ENCODE measurements around the gene ABCG1.

The ABCG1 gene

GRCh38 chr21:42319851-42320572 is 101.1 kb downstream of the ABCG1 start:
- no peak overlapping the region for H3K27ac ChIP-seq (ENCODE audit: insufficient read depth, low read depth, low read length, poor library complexity, severe bottlenecking)
- H3K27me3 ChIP-seq (ENCODE audit: control insufficient read depth, insufficient read depth, low read length, poor library complexity, severe bottlenecking), result no peaks in the 10 kb centered on the region
- peaks cover 19% of the 10 kb centered on the region for H3K4me1 ChIP-seq (ENCODE audit: control insufficient read depth, insufficient read depth, low read length)
- WGBS, 2 experiments, result 88 to 90% methylated on average over 17 of the region's 17 CpGs
- no peak overlapping the region for H3K4me3 ChIP-seq (ENCODE audit: insufficient read depth, low read depth, low read length)
- no peaks in the 10 kb centered on the region for H3K9me3 ChIP-seq (ENCODE audit: control insufficient read depth, low read length)
- H3K36me3 ChIP-seq (ENCODE audit: control insufficient read depth, insufficient read depth, low read length), result no peaks in the 10 kb centered on the region

- Histone ChIP-seq H3K36me3 (ENCODE audit: control insufficient read depth, insufficient read depth, low read length) (no peaks in the 10 kb centered on the region), H3K9me3 (ENCODE audit: control insufficient read depth, low read length) (no peaks in the 10 kb centered on the region), H3K27me3 (ENCODE audit: control insufficient read depth, insufficient read depth, low read length, poor library complexity, severe bottlenecking) (no peaks in the 10 kb centered on the region), H3K4me3 (ENCODE audit: insufficient read depth, low read depth, low read length) (no peak overlapping the region), H3K27ac (ENCODE audit: insufficient read depth, low read depth, low read length, poor library complexity, severe bottlenecking) (no peak overlapping the region), H3K4me1 (ENCODE audit: control insufficient read depth, insufficient read depth, low read length) (peaks cover 12% of the 10 kb centered on the region)
- WGBS, 2 experiments, result 90 to 94% methylated on average over 8 of the region's 8 CpGs
Observed at GRCh38 chr21:42320791-42321190, 101.9 kb downstream of the ABCG1 start.

- Histone ChIP-seq H3K27me3 (ENCODE audit: control insufficient read depth, insufficient read depth, low read length, poor library complexity, severe bottlenecking) (no peaks in the 10 kb centered on the region), H3K4me1 (ENCODE audit: control insufficient read depth, insufficient read depth, low read length) (peaks cover 10% of the 10 kb centered on the region), H3K4me3 (ENCODE audit: insufficient read depth, low read depth, low read length) (no peak overlapping the region), H3K9me3 (ENCODE audit: control insufficient read depth, low read length) (no peaks in the 10 kb centered on the region), H3K27ac (ENCODE audit: insufficient read depth, low read depth, low read length, poor library complexity, severe bottlenecking) (no peak overlapping the region), H3K36me3 (ENCODE audit: control insufficient read depth, insufficient read depth, low read length) (no peaks in the 10 kb centered on the region)
- WGBS, 2 experiments, result 91 to 93% methylated on average over 10 of the region's 10 CpGs
Observed at GRCh38 chr21:42321231-42321630, 102.3 kb downstream of the ABCG1 start.

- Histone ChIP-seq H3K4me3 (ENCODE audit: insufficient read depth, low read depth, low read length) (no peak overlapping the region), H3K27me3 (ENCODE audit: control insufficient read depth, insufficient read depth, low read length, poor library complexity, severe bottlenecking) (no peaks in the 10 kb centered on the region), H3K9me3 (ENCODE audit: control insufficient read depth, low read length) (no peaks in the 10 kb centered on the region), H3K27ac (ENCODE audit: insufficient read depth, low read depth, low read length, poor library complexity, severe bottlenecking) (no peak overlapping the region), H3K36me3 (ENCODE audit: control insufficient read depth, insufficient read depth, low read length) (no peaks in the 10 kb centered on the region), H3K4me1 (ENCODE audit: control insufficient read depth, insufficient read depth, low read length) (peaks cover 4% of the 10 kb centered on the region)
- WGBS, 2 experiments, result 91 to 95% methylated on average over 4 of the region's 4 CpGs
Observed at GRCh38 chr21:42321845-42322244, 102.9 kb downstream of the ABCG1 start.

GRCh38 chr21:42324896-42325295 is 106.0 kb downstream of the ABCG1 start:
- no peaks in the 10 kb centered on the region for H3K36me3 ChIP-seq (ENCODE audit: control insufficient read depth, insufficient read depth, low read length)
- no peaks in the 10 kb centered on the region for H3K27me3 ChIP-seq (ENCODE audit: control insufficient read depth, insufficient read depth, low read length, poor library complexity, severe bottlenecking)
- no peak overlapping the region for H3K4me3 ChIP-seq (ENCODE audit: insufficient read depth, low read depth, low read length)
- no peaks in the 10 kb centered on the region for H3K4me1 ChIP-seq (ENCODE audit: control insufficient read depth, insufficient read depth, low read length)
- no peak overlapping the region for H3K27ac ChIP-seq (ENCODE audit: insufficient read depth, low read depth, low read length, poor library complexity, severe bottlenecking)
- 86 to 89% methylated on average over 6 of the region's 6 CpGs for WGBS, 2 experiments
- no peaks in the 10 kb centered on the region for H3K9me3 ChIP-seq (ENCODE audit: control insufficient read depth, low read length)

- H3K4me1 ChIP-seq (ENCODE audit: control insufficient read depth, insufficient read depth, low read length), result no peaks in the 10 kb centered on the region
- H3K9me3 ChIP-seq (ENCODE audit: control insufficient read depth, low read length), result no peaks in the 10 kb centered on the region
- no peak overlapping the region for H3K4me3 ChIP-seq (ENCODE audit: insufficient read depth, low read depth, low read length)
- no peaks in the 10 kb centered on the region for H3K36me3 ChIP-seq (ENCODE audit: control insufficient read depth, insufficient read depth, low read length)
- H3K27ac ChIP-seq (ENCODE audit: insufficient read depth, low read depth, low read length, poor library complexity, severe bottlenecking), result no peak overlapping the region
- WGBS, 2 experiments, result 86% methylated on average over 2 of the region's 4 CpGs
- no peaks in the 10 kb centered on the region for H3K27me3 ChIP-seq (ENCODE audit: control insufficient read depth, insufficient read depth, low read length, poor library complexity, severe bottlenecking)
Observed at GRCh38 chr21:42330380-42331371, 111.7 kb downstream of the ABCG1 start.

GRCh38 chr21:42331660-42332059 is 112.7 kb downstream of the ABCG1 start:
- H3K27me3 ChIP-seq (ENCODE audit: control insufficient read depth, insufficient read depth, low read length, poor library complexity, severe bottlenecking), result no peaks in the 10 kb centered on the region
- H3K36me3 ChIP-seq (ENCODE audit: control insufficient read depth, insufficient read depth, low read length), result no peaks in the 10 kb centered on the region
- peaks cover 6% of the 10 kb centered on the region for H3K4me1 ChIP-seq (ENCODE audit: control insufficient read depth, insufficient read depth, low read length)
- no peak overlapping the region for H3K27ac ChIP-seq (ENCODE audit: insufficient read depth, low read depth, low read length, poor library complexity, severe bottlenecking)
- no peak overlapping the region for H3K4me3 ChIP-seq (ENCODE audit: insufficient read depth, low read depth, low read length)
- H3K9me3 ChIP-seq (ENCODE audit: control insufficient read depth, low read length), result no peaks in the 10 kb centered on the region

GRCh38 chr21:42332557-42333317 is 113.8 kb downstream of the ABCG1 start:
- WGBS, 2 experiments, result 89 to 91% methylated on average over 5 of the region's 5 CpGs
- H3K27ac ChIP-seq (ENCODE audit: insufficient read depth, low read depth, low read length, poor library complexity, severe bottlenecking), result no peak overlapping the region
- H3K9me3 ChIP-seq (ENCODE audit: control insufficient read depth, low read length), result no peaks in the 10 kb centered on the region
- H3K27me3 ChIP-seq (ENCODE audit: control insufficient read depth, insufficient read depth, low read length, poor library complexity, severe bottlenecking), result no peaks in the 10 kb centered on the region
- H3K4me3 ChIP-seq (ENCODE audit: insufficient read depth, low read depth, low read length), result no peak overlapping the region
- peaks cover 6% of the 10 kb centered on the region for H3K4me1 ChIP-seq (ENCODE audit: control insufficient read depth, insufficient read depth, low read length)
- H3K36me3 ChIP-seq (ENCODE audit: control insufficient read depth, insufficient read depth, low read length), result no peaks in the 10 kb centered on the region

GRCh38 chr21:42336054-42336453 is 117.1 kb downstream of the ABCG1 start:
- Histone ChIP-seq H3K9me3 (ENCODE audit: control insufficient read depth, low read length) (no peaks in the 10 kb centered on the region), H3K36me3 (ENCODE audit: control insufficient read depth, insufficient read depth, low read length) (no peaks in the 10 kb centered on the region), H3K27ac (ENCODE audit: insufficient read depth, low read depth, low read length, poor library complexity, severe bottlenecking) (no peak overlapping the region), H3K4me1 (ENCODE audit: control insufficient read depth, insufficient read depth, low read length) (peaks cover 6% of the 10 kb centered on the region), H3K27me3 (ENCODE audit: control insufficient read depth, insufficient read depth, low read length, poor library complexity, severe bottlenecking) (no peaks in the 10 kb centered on the region), H3K4me3 (ENCODE audit: insufficient read depth, low read depth, low read length) (no peak overlapping the region)
- 22 to 25% methylated on average over 10 of the region's 10 CpGs for WGBS, 2 experiments

- WGBS, 2 experiments, result 92 to 98% methylated on average over 4 of the region's 4 CpGs
Observed at GRCh38 chr21:42337276-42337675, 118.3 kb downstream of the ABCG1 start.

More at GRCh38 chr21:42337276-42337675, 118.3 kb downstream of the ABCG1 start:
- Histone ChIP-seq H3K4me1 (ENCODE audit: control insufficient read depth, insufficient read depth, low read length) (peaks cover 6% of the 10 kb centered on the region), H3K9me3 (ENCODE audit: control insufficient read depth, low read length) (no peaks in the 10 kb centered on the region), H3K27ac (ENCODE audit: insufficient read depth, low read depth, low read length, poor library complexity, severe bottlenecking) (no peak overlapping the region), H3K36me3 (ENCODE audit: control insufficient read depth, insufficient read depth, low read length) (no peaks in the 10 kb centered on the region), H3K4me3 (ENCODE audit: insufficient read depth, low read depth, low read length) (no peak overlapping the region), H3K27me3 (ENCODE audit: control insufficient read depth, insufficient read depth, low read length, poor library complexity, severe bottlenecking) (no peaks in the 10 kb centered on the region)
